ENCODE results near the gene PARD3.

PARD3 gene

GRCh38 chr10:34229917-34230316, 585.2 kb downstream of the PARD3 start:
- Histone ChIP-seq H3K9me3 (ENCODE audit: insufficient read depth, low read length) (no peaks in the 10 kb centered on the region), H3K4me3 (ENCODE audit: insufficient read depth, low read length, poor library complexity, severe bottlenecking) (no peak overlapping the region), H3K9ac (ENCODE audit: low read length) (no peak overlapping the region), H3K4me2 (ENCODE audit: low read depth, low read length, poor library complexity, severe bottlenecking) (no peak overlapping the region), H3F3A (ENCODE audit: insufficient read depth) (no peaks in the 10 kb centered on the region), H2AFZ (ENCODE audit: low read depth, low read length, severe bottlenecking) (no peak overlapping the region), H3K27ac (ENCODE audit: low read depth, low read length) (no peak overlapping the region), H3K27me3 (ENCODE audit: low read length) (no peaks in the 10 kb centered on the region), H4K20me1 (ENCODE audit: low read depth, low read length) (no peaks in the 10 kb centered on the region), H3K79me2 (ENCODE audit: insufficient read depth, low read length) (no peaks in the 10 kb centered on the region), H3K36me3 (ENCODE audit: low read length) (no peaks in the 10 kb centered on the region), H3K9me2 (replicated peaks; ENCODE audit: insufficient read depth, low read length) (no peaks in the 10 kb centered on the region)
- TF ChIP-seq CTCF (IDR thresholded peaks at IDR 0.05; ENCODE audit: insufficient read depth, low read length, poor library complexity, severe bottlenecking) = no peak
- no peak for TF ChIP-seq EZH2phosphoT487 (conservative IDR thresholded peaks at IDR 0.05; ENCODE audit: low read length)

GRCh38 chr10:34228066-34228465, 587.0 kb downstream of the PARD3 start:
- no peaks in the 10 kb centered on the region for H3F3A ChIP-seq (ENCODE audit: insufficient read depth)
- H3K4me3 ChIP-seq (ENCODE audit: insufficient read depth, low read length, poor library complexity, severe bottlenecking) = no peak overlapping the region
- no peak overlapping the region for H3K4me2 ChIP-seq (ENCODE audit: low read depth, low read length, poor library complexity, severe bottlenecking)
- no peaks in the 10 kb centered on the region for H3K9me2 ChIP-seq (replicated peaks; ENCODE audit: insufficient read depth, low read length)
- no peaks in the 10 kb centered on the region for H4K20me1 ChIP-seq (ENCODE audit: low read depth, low read length)
- no peaks in the 10 kb centered on the region for H3K79me2 ChIP-seq (ENCODE audit: insufficient read depth, low read length)
- no peaks in the 10 kb centered on the region for H3K36me3 ChIP-seq (ENCODE audit: low read length)
- TF ChIP-seq CTCF (IDR thresholded peaks at IDR 0.05; ENCODE audit: insufficient read depth, low read length, poor library complexity, severe bottlenecking) = no peak
- TF ChIP-seq EZH2phosphoT487 (conservative IDR thresholded peaks at IDR 0.05; ENCODE audit: low read length) = no peak
- no peak overlapping the region for H2AFZ ChIP-seq (ENCODE audit: low read depth, low read length, severe bottlenecking)
- no peaks in the 10 kb centered on the region for H3K27me3 ChIP-seq (ENCODE audit: low read length)
- no peaks in the 10 kb centered on the region for H3K9me3 ChIP-seq (ENCODE audit: insufficient read depth, low read length)
- H3K9ac ChIP-seq (ENCODE audit: low read length) = no peak overlapping the region
- no peak overlapping the region for H3K27ac ChIP-seq (ENCODE audit: low read depth, low read length)

GRCh38 chr10:34224639-34225038, 590.5 kb downstream of the PARD3 start:
- no peaks in the 10 kb centered on the region for H3K9me2 ChIP-seq (replicated peaks; ENCODE audit: insufficient read depth, low read length)
- no peaks in the 10 kb centered on the region for H3K36me3 ChIP-seq (ENCODE audit: low read length)
- no peaks in the 10 kb centered on the region for H3K27me3 ChIP-seq (ENCODE audit: low read length)
- no peak overlapping the region for H2AFZ ChIP-seq (ENCODE audit: low read depth, low read length, severe bottlenecking)
- no peak overlapping the region for H3K4me3 ChIP-seq (ENCODE audit: insufficient read depth, low read length, poor library complexity, severe bottlenecking)
- no peaks in the 10 kb centered on the region for H3K9me3 ChIP-seq (ENCODE audit: insufficient read depth, low read length)
- no peak overlapping the region for H3K9ac ChIP-seq (ENCODE audit: low read length)
- H3K79me2 ChIP-seq (ENCODE audit: insufficient read depth, low read length) = no peaks in the 10 kb centered on the region
- TF ChIP-seq EZH2phosphoT487 (conservative IDR thresholded peaks at IDR 0.05; ENCODE audit: low read length) (no peak), CTCF (IDR thresholded peaks at IDR 0.05; ENCODE audit: insufficient read depth, low read length, poor library complexity, severe bottlenecking) (no peak)
- H4K20me1 ChIP-seq (ENCODE audit: low read depth, low read length) = no peaks in the 10 kb centered on the region
- no peaks in the 10 kb centered on the region for H3F3A ChIP-seq (ENCODE audit: insufficient read depth)
- H3K27ac ChIP-seq (ENCODE audit: low read depth, low read length) = no peak overlapping the region
- no peak overlapping the region for H3K4me2 ChIP-seq (ENCODE audit: low read depth, low read length, poor library complexity, severe bottlenecking)
